PC-9 (cell line): ENCODE results near the gene PTS. TPM values are rescaled to one million over a fixed set of nuclear protein-coding genes. Genes with fewer than 3 reads are reported as not detected.

ENCODE experiments used
- BruUV-seq: library from RNA; stranded (reverse); fragments of 400-500 nt; replicated peaks from 2 replicates; lab custom pipeline; 2021; lab: Mats Ljungman, UMichigan
- CTCF ChIA-PET: fragments of 300-600 bp; sonication (Branson Sonifier 250); formaldehyde crosslinking; loops from one replicate; lab custom pipeline; 2022; ENCODE audit warnings: antibody characterized with exemption; lab: Charles Lee
- POLR2A ChIA-PET: fragments of 300-600 bp; sonication (Branson Sonifier 250); formaldehyde crosslinking; loops from one replicate; lab custom pipeline; 2022; ENCODE audit warnings: antibody characterized with exemption; ENCODE audit not compliant: unreplicated experiment; lab: Charles Lee
- DNase-seq, 2 experiments: peaks; one replicate each; pipeline versions ENCODE4 v3.0.0 to v3.0.0-alpha.2; 2015 to 2022; ENCODE audit warnings: mixed read lengths in 1 of 2
- H2AFZ ChIP-seq: fragments of 200-600 bp; sonication (generic); 2 replicates; pipeline ENCODE4 v1.8.1; 2017; ENCODE audit warnings: antibody characterized with exemption
- H3F3A ChIP-seq: fragments of 200-600 bp; sonication (generic); 2 replicates; pipeline ENCODE4 v1.8.1; 2017; ENCODE audit warnings: antibody characterized with exemption, mild to moderate bottlenecking, low read depth; ENCODE audit not compliant: insufficient read depth
- H3K27ac ChIP-seq: fragments of 200-600 bp; sonication (generic); 2 replicates; pipeline ENCODE4 v1.6.1; 2016; ENCODE audit warnings: mixed run types
- H3K27me3 ChIP-seq: fragments of 200-600 bp; sonication (generic); 2 replicates; pipeline ENCODE4 v1.6.1; 2016; ENCODE audit warnings: low read depth, mixed run types; ENCODE audit not compliant: insufficient read depth
- H3K36me3 ChIP-seq: fragments of 200-600 bp; sonication (generic); 2 replicates; pipeline ENCODE4 v1.6.1; 2016; ENCODE audit warnings: low read depth, mixed run types
- H3K4me1 ChIP-seq: fragments of 200-600 bp; sonication (generic); replicated peaks from 2 replicates; pipeline ENCODE4 v1.6.1; 2016; ENCODE audit warnings: mixed run types; ENCODE audit not compliant: insufficient read depth
- H3K4me2 ChIP-seq: fragments of 200-600 bp; sonication (generic); 2 replicates; pipeline ENCODE4 v1.6.1; 2017; ENCODE audit warnings: mixed run types
- H3K4me3 ChIP-seq: fragments of 200-600 bp; sonication (generic); 2 replicates; pipeline ENCODE4 v1.6.1; 2016; ENCODE audit warnings: mixed run types
- H3K79me2 ChIP-seq: fragments of 200-600 bp; sonication (generic); 2 replicates; pipeline ENCODE4 v1.6.1; 2017; ENCODE audit warnings: low read depth, mixed run types
- H3K9me2 ChIP-seq: fragments of 200-600 bp; sonication (generic); 2 replicates; pipeline ENCODE4 v1.8.1; 2017; ENCODE audit warnings: mild to moderate bottlenecking; ENCODE audit not compliant: insufficient read depth
- H3K9me3 ChIP-seq: fragments of 200-600 bp; sonication (generic); 2 replicates; pipeline ENCODE4 v1.8.1; 2016; ENCODE audit warnings: low read depth; ENCODE audit not compliant: insufficient read depth
- H4K20me1 ChIP-seq: fragments of 200-600 bp; sonication (generic); 2 replicates; pipeline ENCODE4 v1.8.1; 2017; ENCODE audit not compliant: insufficient read depth
- EZH2 ChIP-seq: fragments of 200-600 bp; sonication (generic); IDR thresholded peaks from 2 replicates; pipeline ENCODE4 v1.8.0; 2017; ENCODE audit warnings: antibody characterized with exemption, low read depth
- intact Hi-C: fragments of 100-400 bp; cut with micrococcal nuclease; formaldehyde crosslinking; loops from one replicate; pipeline ENCODE4 v1.10.0; 2022; ENCODE audit not compliant: unreplicated experiment
- total RNA-seq: library from RNA; stranded (reverse); gene quantifications from 2 replicates; pipeline ENCODE4 v1.2.3, GENCODE V29; 2021
- TF ChIP-seq, protein P1 (sequence below): fragments of 200-600 bp; sonication (generic); conservative IDR thresholded peaks from 2 replicates; pipeline ENCODE4 v1.6.1; 2017; ENCODE audit warnings: mixed run types, antibody characterized with exemption, mild to moderate bottlenecking, moderate library complexity

Gene PTS
- total RNA-seq, 1 experiment from 2014 or later, result 43.0 TPM

DNA sequence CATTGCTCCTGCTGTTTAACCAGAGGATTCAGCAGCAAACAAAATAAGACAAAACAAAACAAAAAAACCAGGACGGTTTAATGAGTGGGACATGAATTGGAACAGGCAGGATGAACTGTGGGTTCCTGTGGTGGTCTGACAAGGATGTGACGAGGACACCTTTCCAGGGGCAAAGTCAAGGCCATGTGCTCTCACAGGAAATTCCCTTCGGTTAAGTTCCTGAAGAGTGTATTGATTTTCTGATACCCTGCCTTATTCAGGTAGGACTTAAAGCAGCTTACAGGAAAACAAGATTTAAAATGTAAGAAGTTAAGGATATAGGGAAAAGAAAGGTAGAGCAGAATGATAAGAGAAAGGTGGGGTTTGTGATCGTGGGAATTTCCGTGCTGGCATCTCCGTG, 42.9 kb downstream of the PTS start:
- Histone ChIP-seq H3K27ac (no peak overlapping the region), H3K27me3 (no peaks in the 10 kb centered on the region), H3K79me2 (no peaks in the 10 kb centered on the region), H3K4me3 (no peak overlapping the region), H2AFZ (no peak overlapping the region), H3K4me1 (no peaks in the 10 kb centered on the region), H3K9me3 (no peaks in the 10 kb centered on the region), H3K9me2 (no peaks in the 10 kb centered on the region), H4K20me1 (no peaks in the 10 kb centered on the region), H3K36me3 (no peaks in the 10 kb centered on the region), H3F3A (no peaks in the 10 kb centered on the region), H3K4me2 (no peak overlapping the region)
- CTCF ChIA-PET, result no interaction called here
- POLR2A ChIA-PET, result no interaction called here
- TF ChIP-seq EZH2, result no peak
- TF ChIP-seq, protein P1, sequence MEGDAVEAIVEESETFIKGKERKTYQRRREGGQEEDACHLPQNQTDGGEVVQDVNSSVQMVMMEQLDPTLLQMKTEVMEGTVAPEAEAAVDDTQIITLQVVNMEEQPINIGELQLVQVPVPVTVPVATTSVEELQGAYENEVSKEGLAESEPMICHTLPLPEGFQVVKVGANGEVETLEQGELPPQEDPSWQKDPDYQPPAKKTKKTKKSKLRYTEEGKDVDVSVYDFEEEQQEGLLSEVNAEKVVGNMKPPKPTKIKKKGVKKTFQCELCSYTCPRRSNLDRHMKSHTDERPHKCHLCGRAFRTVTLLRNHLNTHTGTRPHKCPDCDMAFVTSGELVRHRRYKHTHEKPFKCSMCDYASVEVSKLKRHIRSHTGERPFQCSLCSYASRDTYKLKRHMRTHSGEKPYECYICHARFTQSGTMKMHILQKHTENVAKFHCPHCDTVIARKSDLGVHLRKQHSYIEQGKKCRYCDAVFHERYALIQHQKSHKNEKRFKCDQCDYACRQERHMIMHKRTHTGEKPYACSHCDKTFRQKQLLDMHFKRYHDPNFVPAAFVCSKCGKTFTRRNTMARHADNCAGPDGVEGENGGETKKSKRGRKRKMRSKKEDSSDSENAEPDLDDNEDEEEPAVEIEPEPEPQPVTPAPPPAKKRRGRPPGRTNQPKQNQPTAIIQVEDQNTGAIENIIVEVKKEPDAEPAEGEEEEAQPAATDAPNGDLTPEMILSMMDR, result no peak
- no peak for DNase-seq
- intact Hi-C loops, result no loop called here
- no TSS peak for BruUV-seq

DNA sequence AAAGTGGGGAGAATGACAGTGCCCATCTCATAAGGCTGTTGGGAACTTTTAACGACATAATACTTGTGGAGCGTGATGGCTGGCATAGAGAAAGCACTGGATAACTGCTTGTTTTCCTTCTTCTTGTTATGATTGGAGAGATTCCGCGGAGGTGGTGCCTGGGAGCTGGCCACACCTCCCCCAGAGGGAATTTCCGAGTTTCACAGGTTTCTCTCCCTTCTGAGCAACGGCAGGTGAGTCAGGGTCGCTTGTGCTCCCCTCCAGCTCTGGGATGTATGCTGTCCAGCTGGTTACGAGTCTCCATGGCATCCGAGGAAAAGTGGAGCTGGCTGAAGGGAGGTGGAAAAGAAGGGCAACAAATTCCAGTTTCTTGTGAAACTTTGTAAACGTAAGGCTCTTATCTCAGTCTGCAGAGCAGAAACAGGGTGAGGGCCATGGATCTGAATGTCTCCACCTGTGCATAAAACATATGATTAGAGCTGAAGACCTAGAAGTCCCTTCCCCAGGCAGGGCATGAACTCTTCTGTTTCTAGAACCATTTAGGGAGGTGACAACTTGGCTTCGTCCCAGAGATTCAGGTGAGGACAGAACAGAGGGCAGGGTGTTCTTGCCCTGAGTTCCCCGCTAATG, 44.4 kb downstream of the PTS start:
- Histone ChIP-seq H3K9me2 (no peaks in the 10 kb centered on the region), H3K79me2 (no peaks in the 10 kb centered on the region), H3K9me3 (no peaks in the 10 kb centered on the region), H3K4me3 (peak overlapping the region; percentile 47; the same call in 1 of the 2 replicates), H3K27me3 (no peaks in the 10 kb centered on the region), H3K27ac (no peak overlapping the region), H3F3A (no peaks in the 10 kb centered on the region), H3K36me3 (no peaks in the 10 kb centered on the region), H3K4me1 (no peaks in the 10 kb centered on the region), H4K20me1 (no peaks in the 10 kb centered on the region), H3K4me2 (peak overlapping the region; percentile 71), H2AFZ (peak overlapping the region; percentile 65)
- no peak for TF ChIP-seq EZH2
- TF ChIP-seq, protein P1, result no peak
- CTCF ChIA-PET, result interaction anchor here (0.7 kb wide), 1 partner anchor 9 kb away, joined by 7 read pairs; no protein-coding TSS in a partner anchor
- peak; percentile 33 to 60 for DNase-seq
- POLR2A ChIA-PET, result interaction anchor here (0.7 kb wide), 1 partner anchor 18 kb away, joined by 3 read pairs; no protein-coding TSS in a partner anchor
- TSS peak; percentile 73 for BruUV-seq
- intact Hi-C loops, result no loop called here

DNA sequence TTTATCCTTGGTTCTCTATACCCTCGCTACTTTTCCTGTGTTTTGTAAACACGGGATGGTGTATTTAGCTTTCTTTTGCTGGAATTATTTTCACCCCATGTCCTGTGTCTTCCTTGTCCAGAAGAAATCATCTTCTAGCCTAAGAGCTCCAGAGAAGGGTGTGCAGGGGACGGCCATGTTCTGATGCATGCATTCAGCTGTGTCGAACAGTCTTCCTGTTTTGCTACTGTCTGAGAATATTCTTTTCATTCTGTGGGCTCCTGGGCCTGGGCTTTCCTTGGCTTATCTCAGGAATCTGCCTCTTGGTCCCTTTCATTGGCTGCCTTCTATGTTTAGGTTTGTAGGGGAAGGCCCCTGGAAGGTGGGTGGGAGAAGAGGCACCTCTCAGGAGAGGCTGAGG, 45.0 kb downstream of the PTS start:
- Histone ChIP-seq H3K36me3 (no peaks in the 10 kb centered on the region), H3K4me2 (peak overlapping the region; percentile 71), H3K27ac (no peak overlapping the region), H3K9me3 (no peaks in the 10 kb centered on the region), H4K20me1 (no peaks in the 10 kb centered on the region), H3F3A (no peaks in the 10 kb centered on the region), H3K27me3 (no peaks in the 10 kb centered on the region), H3K4me3 (0 out of 2 replicates have a peak overlapping the region, but pooled peaks have one; percentile 47), H3K9me2 (no peaks in the 10 kb centered on the region), H3K4me1 (no peaks in the 10 kb centered on the region), H2AFZ (no peak overlapping the region; the same call in 1 of the 2 replicates), H3K79me2 (no peaks in the 10 kb centered on the region)
- CTCF ChIA-PET, result interaction anchor here (0.7 kb wide), 1 partner anchor 52 kb away, joined by 5 read pairs; no protein-coding TSS in a partner anchor
- BruUV-seq, result no TSS peak
- intact Hi-C loops, result no loop called here
- DNase-seq, result no peak
- POLR2A ChIA-PET, result interaction anchor here (0.6 to 0.7 kb wide), 2 partner anchors 18 to 345 kb away, joined by 3 read pairs; no protein-coding TSS in a partner anchor
- TF ChIP-seq, protein P1, result no peak
- TF ChIP-seq EZH2, result no peak
